ENCODE results near the gene C11orf97. TPM values are rescaled to one million over a fixed set of nuclear protein-coding genes. Genes with fewer than 3 reads are reported as not detected.

Gene C11orf97
- total and polyA plus RNA-seq, 2 donors (not counting 1 experiment from before 2014, with no cell fraction given): not detected

GRCh38 chr11:94481342-94481741 is 30.9 kb upstream of the C11orf97 start:
- Histone ChIP-seq H3K4me3 (ENCODE audit: control extremely low read depth in 1 of 5, extremely low read depth in 1 of 5, insufficient read depth in 1 of 5, low read depth in 2 of 5, low read length in 4 of 5) (no peak overlapping the region), H2AFZ (ENCODE audit: insufficient read depth, low read depth, low read length, poor library complexity, severe bottlenecking) (no peak overlapping the region), H3K27ac (ENCODE audit: low read length in 2 of 2) (no peak overlapping the region), H3K4me1 (ENCODE audit: control insufficient read depth in 2 of 2, insufficient read depth in 2 of 2, low read length in 2 of 2) (no peaks in the 10 kb centered on the region), H4K20me1 (ENCODE audit: control insufficient read depth, insufficient read depth, low read length, poor library complexity, severe bottlenecking) (no peaks in the 10 kb centered on the region), H3K27me3 (replicated peaks in 1 of 4; ENCODE audit: control extremely low read depth in 1 of 4, control insufficient read depth in 3 of 4, insufficient read depth in 4 of 4, low read length in 3 of 4) (no peaks in the 10 kb centered on the region), H3K36me3 (replicated peaks in 1 of 2; ENCODE audit: control extremely low read depth in 1 of 2, control insufficient read depth in 1 of 2, extremely low read depth in 1 of 2, insufficient read depth in 2 of 2, low read length in 1 of 2) (peaks cover 15 to 31% of the 10 kb centered on the region in 2 experiments), H3K4me2 (replicated peaks; ENCODE audit: low read depth, low read length, poor library complexity, severe bottlenecking) (no peak overlapping the region), H3K79me2 (ENCODE audit: control insufficient read depth, insufficient read depth, low read length) (no peaks in the 10 kb centered on the region), H3K9ac (ENCODE audit: low read length) (no peak overlapping the region), H3K9me3 (ENCODE audit: control extremely low read depth in 1 of 3, control insufficient read depth in 2 of 3, insufficient read depth in 1 of 3, low read length in 2 of 3) (no peaks in the 10 kb centered on the region)
- ATAC-seq (ENCODE audit: low read depth) (no peak), DNase-seq (no peak)
- no peaks in the 10 kb centered on the region for H3K9me3 Mint-ChIP-seq (ENCODE audit: insufficient read depth)
- no peaks in the 10 kb centered on the region for H3K4me1 Mint-ChIP-seq
- TF ChIP-seq EZH2 (IDR thresholded peaks at IDR 0.05; ENCODE audit: borderline replicate concordance, insufficient read depth, low read depth, low read length, poor library complexity, severe bottlenecking) (no peak), CTCF (IDR thresholded peaks at IDR 0.05) (no peak)
- intact Hi-C loops (cut with micrococcal nuclease): no loop called here
- no peaks in the 10 kb centered on the region for H3K27me3 Mint-ChIP-seq
- H3K27ac Mint-ChIP-seq: no peak overlapping the region
- CTCF ChIA-PET: no interaction called here
- H3K4me3 Mint-ChIP-seq: no peak overlapping the region
- POLR2A ChIA-PET: no interaction called here

GRCh38 chr11:94486068-94486467 is 26.2 kb upstream of the C11orf97 start:
- no peak overlapping the region for H3K4me3 Mint-ChIP-seq

More at GRCh38 chr11:94486068-94486467, 26.2 kb upstream of the C11orf97 start:
- ChIA-PET POLR2A (no interaction called here), CTCF (interaction anchor here (1.3 to 2.4 kb wide), 2 partner anchors 18 to 34 kb away, joined by 4 to 6 read pairs; no protein-coding TSS in a partner anchor)
- Mint-ChIP-seq H3K27ac (no peak overlapping the region), H3K9me3 (ENCODE audit: insufficient read depth) (no peaks in the 10 kb centered on the region), H3K4me1 (no peaks in the 10 kb centered on the region), H3K27me3 (no peaks in the 10 kb centered on the region)
- Histone ChIP-seq H2AFZ (ENCODE audit: insufficient read depth, low read depth, low read length, poor library complexity, severe bottlenecking) (no peak overlapping the region), H3K4me2 (replicated peaks; ENCODE audit: low read depth, low read length, poor library complexity, severe bottlenecking) (no peak overlapping the region), H3K79me2 (ENCODE audit: control insufficient read depth, insufficient read depth, low read length) (peaks cover 9% of the 10 kb centered on the region), H4K20me1 (ENCODE audit: control insufficient read depth, insufficient read depth, low read length, poor library complexity, severe bottlenecking) (no peaks in the 10 kb centered on the region), H3K27ac (ENCODE audit: low read length in 2 of 2) (no peak overlapping the region), H3K4me1 (ENCODE audit: control insufficient read depth in 2 of 2, insufficient read depth in 2 of 2, low read length in 2 of 2) (no peaks in the 10 kb centered on the region), H3K9me3 (ENCODE audit: control extremely low read depth in 1 of 3, control insufficient read depth in 2 of 3, insufficient read depth in 1 of 3, low read length in 2 of 3) (no peaks in the 10 kb centered on the region), H3K9ac (ENCODE audit: low read length) (no peak overlapping the region), H3K36me3 (replicated peaks in 1 of 2; ENCODE audit: control extremely low read depth in 1 of 2, control insufficient read depth in 1 of 2, extremely low read depth in 1 of 2, insufficient read depth in 2 of 2, low read length in 1 of 2) (peaks cover 20 to 41% of the 10 kb centered on the region in 2 experiments), H3K4me3 (ENCODE audit: control extremely low read depth in 1 of 5, extremely low read depth in 1 of 5, insufficient read depth in 1 of 5, low read depth in 2 of 5, low read length in 4 of 5) (no peak overlapping the region), H3K27me3 (replicated peaks in 1 of 4; ENCODE audit: control extremely low read depth in 1 of 4, control insufficient read depth in 3 of 4, insufficient read depth in 4 of 4, low read length in 3 of 4) (no peaks in the 10 kb centered on the region)
- WGBS (ENCODE audit: insufficient coverage): 88% methylated on average over 1 of the region's 1 CpG
- DNase-seq (no peak), ATAC-seq (ENCODE audit: low read depth) (no peak)
- TF ChIP-seq CTCF (IDR thresholded peaks at IDR 0.05): no peak
- no peak for TF ChIP-seq EZH2 (IDR thresholded peaks at IDR 0.05; ENCODE audit: borderline replicate concordance, insufficient read depth, low read depth, low read length, poor library complexity, severe bottlenecking)
- intact Hi-C loops (cut with micrococcal nuclease): no loop called here
